Subcutaneous abdominal adipose tissue (tissue), 5 donors: ENCODE data around the gene MIER2.
"Not testable (repeated sequence)": the region's sequence is repeated elsewhere in the genome, so short reads cannot be mapped to it uniquely, and the experiment has no call there.

Experiments used
- H3K27ac ChIP-seq: one replicate; pipeline ENCODE4 v1.7.0; 2013; ENCODE audit warnings: low read depth, mild to moderate bottlenecking, inconsistent platforms, low read length, moderate library complexity
- H3K27me3 ChIP-seq, 5 donors: one replicate each; pipeline ENCODE4 v1.7.0; 2013; ENCODE audit warnings: low read length in 5 of 5, inconsistent platforms in 1 of 5; ENCODE audit not compliant: control insufficient read depth in 5 of 5, insufficient read depth in 4 of 5
- H3K36me3 ChIP-seq, 5 donors: one replicate each; pipeline ENCODE4 v1.7.0; 2013; ENCODE audit warnings: low read length in 5 of 5; ENCODE audit not compliant: control insufficient read depth in 5 of 5, insufficient read depth in 5 of 5
- H3K4me1 ChIP-seq, 5 donors: one replicate each; pipeline ENCODE4 v1.7.0; 2013; ENCODE audit warnings: low read length in 5 of 5, mild to moderate bottlenecking in 3 of 5, moderate library complexity in 1 of 5; ENCODE audit not compliant: control insufficient read depth in 5 of 5, insufficient read depth in 5 of 5
- H3K4me3 ChIP-seq, 5 donors: one replicate each; pipeline ENCODE4 v1.7.0; 2013; ENCODE audit warnings: low read length in 5 of 5, low read depth in 1 of 5
- H3K9ac ChIP-seq, 5 donors: one replicate each; pipeline ENCODE4 v1.7.0; 2013; ENCODE audit warnings: low read length in 5 of 5, mild to moderate bottlenecking in 4 of 5, moderate library complexity in 3 of 5
- H3K9me3 ChIP-seq, 5 donors: one replicate each; pipeline ENCODE4 v1.7.0; 2013; ENCODE audit warnings: low read length in 5 of 5; ENCODE audit not compliant: control insufficient read depth in 5 of 5
- donor health status: healthy.
- donor health status: healthy.
- donor health status: healthy.
- donor health status: healthy.
- donor health status: healthy.

MIER2 gene

GRCh38 chr19:279656-280055 is 64.9 kb downstream of the MIER2 start:
- peaks cover 15 to 31% (median 23%) of the 10 kb centered on the region in 5 donors for H3K27me3 ChIP-seq
- no peak overlapping the region for H3K27ac ChIP-seq
- H3K36me3 ChIP-seq = no peaks in the 10 kb centered on the region
- no peaks in the 10 kb centered on the region for H3K4me1 ChIP-seq
- no peak overlapping the region for H3K9ac ChIP-seq
- no peaks in the 10 kb centered on the region for H3K9me3 ChIP-seq
- no peak overlapping the region for H3K4me3 ChIP-seq

- Histone ChIP-seq H3K36me3 (no peaks in the 10 kb centered on the region), H3K9ac (no peak overlapping the region), H3K4me3 (no peak overlapping the region), H3K27ac (no peak overlapping the region), H3K4me1 (no peaks in the 10 kb centered on the region), H3K27me3 (peaks cover 15 to 31% (median 23%) of the 10 kb centered on the region in 5 donors), H3K9me3 (no peaks in the 10 kb centered on the region)
These were observed 65.4 kb downstream of the MIER2 start for GRCh38 chr19:279231-279630.

- Histone ChIP-seq H3K9ac (no peak overlapping the region), H3K9me3 (no peaks in the 10 kb centered on the region), H3K4me3 (no peak overlapping the region), H3K36me3 (no peaks in the 10 kb centered on the region), H3K27me3 (peaks cover 15 to 31% (median 19%) of the 10 kb centered on the region in 5 donors), H3K27ac (no peak overlapping the region), H3K4me1 (no peaks in the 10 kb centered on the region)
These were observed 66.9 kb downstream of the MIER2 start for GRCh38 chr19:277581-278165.

GRCh38 chr19:277131-277530 is 67.5 kb downstream of the MIER2 start:
- Histone ChIP-seq H3K9ac (no peak overlapping the region), H3K9me3 (no peaks in the 10 kb centered on the region), H3K4me3 (no peak overlapping the region), H3K4me1 (no peaks in the 10 kb centered on the region), H3K36me3 (no peaks in the 10 kb centered on the region), H3K27ac (no peak overlapping the region), H3K27me3 (peaks cover 16 to 31% (median 19%) of the 10 kb centered on the region in 5 donors)

GRCh38 chr19:275958-276646 is 68.5 kb downstream of the MIER2 start:
- H3K9ac ChIP-seq = no peak overlapping the region
- H3K4me1 ChIP-seq = no peaks in the 10 kb centered on the region
- H3K27me3 ChIP-seq = peaks cover 13 to 31% (median 17%) of the 10 kb centered on the region in 5 donors
- H3K36me3 ChIP-seq = no peaks in the 10 kb centered on the region
- no peak overlapping the region for H3K27ac ChIP-seq
- H3K9me3 ChIP-seq = no peaks in the 10 kb centered on the region
- H3K4me3 ChIP-seq = no peak overlapping the region

GRCh38 chr19:275000-275399 is 69.6 kb downstream of the MIER2 start:
- Histone ChIP-seq H3K4me3 (no peak overlapping the region), H3K9me3 (no peaks in the 10 kb centered on the region), H3K36me3 (no peaks in the 10 kb centered on the region), H3K9ac (no peak overlapping the region), H3K27me3 (peaks cover 7 to 24% (median 17%) of the 10 kb centered on the region in 5 donors), H3K4me1 (no peaks in the 10 kb centered on the region), H3K27ac (no peak overlapping the region)

- H3K27ac ChIP-seq = no peak overlapping the region
- H3K4me1 ChIP-seq = no peaks in the 10 kb centered on the region
- H3K9me3 ChIP-seq = no peaks in the 10 kb centered on the region
- H3K9ac ChIP-seq = no peak overlapping the region
- peaks cover 0 to 18% (median 12%) of the 10 kb centered on the region in 5 donors for H3K27me3 ChIP-seq
- H3K4me3 ChIP-seq = no peak overlapping the region
- H3K36me3 ChIP-seq = no peaks in the 10 kb centered on the region
These were observed 71.2 kb downstream of the MIER2 start for GRCh38 chr19:273393-273792.

- Histone ChIP-seq H3K27ac (no peak overlapping the region), H3K4me1 (peaks cover 0 to 7% (median 4%) of the 10 kb centered on the region in 5 donors), H3K9ac (no peak overlapping the region), H3K36me3 (no peaks in the 10 kb centered on the region), H3K4me3 (no peak overlapping the region), H3K27me3 (peaks cover 0 to 7% (median 5%) of the 10 kb centered on the region in 5 donors), H3K9me3 (no peaks in the 10 kb centered on the region)
These were observed 72.7 kb downstream of the MIER2 start for GRCh38 chr19:271856-272255.

GRCh38 chr19:270766-271318 is 73.8 kb downstream of the MIER2 start:
- not testable (repeated sequence) for H3K27ac ChIP-seq, H3K36me3 ChIP-seq, H3K4me3 ChIP-seq, H3K9me3 ChIP-seq, H3K27me3 ChIP-seq, H3K9ac ChIP-seq
- peaks cover 0 to 11% (median 6%) of the 10 kb centered on the region in 5 donors for H3K4me1 ChIP-seq

GRCh38 chr19:269241-269640 is 75.4 kb downstream of the MIER2 start:
- Histone ChIP-seq H3K9me3 (no peaks in the 10 kb centered on the region), H3K36me3 (no peaks in the 10 kb centered on the region), H3K9ac (no peak overlapping the region), H3K27ac (no peak overlapping the region), H3K27me3 (peaks cover 0 to 12% (median 10%) of the 10 kb centered on the region in 5 donors), H3K4me1 (peaks cover 0 to 11% (median 6%) of the 10 kb centered on the region in 5 donors), H3K4me3 (no peak overlapping the region)
